Neuronal stem cell (in vitro differentiated cells): ENCODE results near the gene SCARF2.
A peak's percentile ranks its signal among the peaks of the same experiment; 100 is the strongest.
"Not testable (repeated sequence)": the region's sequence is repeated elsewhere in the genome, so short reads cannot be mapped to it uniquely, and the experiment has no call there.

Source experiments
- DNase-seq: peaks from one replicate; pipeline ENCODE4 v3.0.0-alpha.2; 2013; ENCODE audit warnings: low spot score
- H2AFZ ChIP-seq: one replicate; pipeline ENCODE4 v1.6.1; 2013; ENCODE audit warnings: mild to moderate bottlenecking, low read length, inconsistent platforms
- H2AK5ac ChIP-seq: 2 replicates; pipeline ENCODE4 v1.6.1; 2013; ENCODE audit warnings: low read depth, mild to moderate bottlenecking, inconsistent platforms, low read length, moderate library complexity, mixed read lengths
- H2BK120ac ChIP-seq: 2 replicates; pipeline ENCODE4 v1.6.1; 2013; ENCODE audit warnings: low read depth, mild to moderate bottlenecking, inconsistent platforms, low read length, moderate library complexity, mixed read lengths
- H2BK12ac ChIP-seq: one replicate; pipeline ENCODE4 v1.6.1; 2013; ENCODE audit warnings: low read length, inconsistent platforms
- H2BK15ac ChIP-seq: 2 replicates; pipeline ENCODE4 v1.6.1; 2013; ENCODE audit warnings: mild to moderate bottlenecking, low read length, inconsistent platforms, mixed read lengths
- H2BK5ac ChIP-seq: one replicate; pipeline ENCODE4 v1.6.1; 2013; ENCODE audit warnings: inconsistent platforms, mild to moderate bottlenecking, low read length, moderate library complexity
- H3K14ac ChIP-seq: one replicate; pipeline ENCODE4 v1.6.1; 2013; ENCODE audit warnings: low read length, inconsistent platforms
- H3K18ac ChIP-seq: 2 replicates; pipeline ENCODE4 v1.6.1; 2013; ENCODE audit warnings: low read length, inconsistent platforms
- H3K23ac ChIP-seq: 2 replicates; pipeline ENCODE4 v1.6.1; 2013; ENCODE audit warnings: low read depth, mild to moderate bottlenecking, mixed read lengths, low read length, inconsistent platforms; ENCODE audit not compliant: poor library complexity
- H3K27ac ChIP-seq: replicated peaks from 3 replicates; pipeline ENCODE4 v1.5.1; 2013; ENCODE audit warnings: low read length, inconsistent platforms
- H3K27me3 ChIP-seq, 3 experiments: 2 replicates each; pipeline ENCODE4 v1.6.1; 2013; ENCODE audit warnings: low read length in 3 of 3, mild to moderate bottlenecking in 2 of 3, inconsistent platforms in 1 of 3, low read depth in 1 of 3, mixed read lengths in 1 of 3, moderate library complexity in 1 of 3; ENCODE audit not compliant: control insufficient read depth in 3 of 3, insufficient read depth in 3 of 3
- H3K36me3 ChIP-seq, 2 donors: replicated peaks in 1 of 2; 2 replicates each; pipeline ENCODE4 v1.6.1; 2013; ENCODE audit warnings: low read length in 2 of 2; ENCODE audit not compliant: control insufficient read depth in 2 of 2, insufficient read depth in 2 of 2
- H3K4ac ChIP-seq: 2 replicates; pipeline ENCODE4 v1.6.1; 2013; ENCODE audit warnings: inconsistent platforms, mild to moderate bottlenecking, low read length, moderate library complexity
- H3K4me1 ChIP-seq, 2 donors: 1 replicate in 1 of 2; 2 replicates in 1 of 2; pipeline ENCODE4 v1.6.1; 2013; ENCODE audit warnings: low read length in 2 of 2, low read depth in 1 of 2; ENCODE audit not compliant: control insufficient read depth in 2 of 2, insufficient read depth in 1 of 2
- H3K4me2 ChIP-seq: one replicate; pipeline ENCODE4 v1.6.1; 2013; ENCODE audit warnings: mild to moderate bottlenecking, low read length, inconsistent platforms; ENCODE audit not compliant: insufficient read depth, poor library complexity, severe bottlenecking
- H3K4me3 ChIP-seq, 2 donors: 2 replicates each; pipeline ENCODE4 v1.5.1; 2013; ENCODE audit warnings: low read length in 2 of 2, mild to moderate bottlenecking in 2 of 2, inconsistent platforms in 1 of 2, moderate library complexity in 1 of 2
- H3K79me1 ChIP-seq: one replicate; pipeline ENCODE4 v1.6.1; 2013; ENCODE audit warnings: low read depth, mild to moderate bottlenecking, inconsistent platforms, low read length, moderate library complexity
- H3K9ac ChIP-seq: one replicate; pipeline ENCODE4 v1.6.1; 2013; ENCODE audit warnings: mild to moderate bottlenecking, low read depth, low read length, inconsistent platforms; ENCODE audit not compliant: poor library complexity
- H3K9me3 ChIP-seq, 2 donors: replicated peaks in 1 of 2; 2 replicates each; pipeline versions ENCODE3 to v1.6.1; 2013; ENCODE audit warnings: low read length in 2 of 2, mild to moderate bottlenecking in 2 of 2, inconsistent platforms in 1 of 2, low read depth in 1 of 2, mixed read lengths in 1 of 2, moderate library complexity in 1 of 2; ENCODE audit not compliant: control insufficient read depth in 2 of 2, insufficient read depth in 1 of 2
- H4K8ac ChIP-seq: one replicate; pipeline ENCODE4 v1.6.1; 2013; ENCODE audit warnings: low read depth, mild to moderate bottlenecking, inconsistent platforms, low read length, moderate library complexity
- H4K91ac ChIP-seq: one replicate; pipeline ENCODE4 v1.6.1; 2013; ENCODE audit warnings: low read length, low read depth, mild to moderate bottlenecking, inconsistent platforms; ENCODE audit not compliant: poor library complexity
- WGBS, 2 donors: extraction: QIAGEN DNeasy Blood & Tissue Kit; methylation state at CpG; one replicate each; pipeline ENCODE4 v1.1.7; 2013; ENCODE audit warnings: missing lambda C conversion rate in 2 of 2, mixed read lengths in 1 of 2; ENCODE audit not compliant: insufficient read length in 2 of 2, insufficient replicate concordance in 1 of 2; ENCODE audit errors: extremely low coverage in 2 of 2; 5-methylcytosine and 5-hydroxymethylcytosine counted together

SCARF2 gene

GRCh38 chr22:20413217-20414058 lies 24.2 kb downstream of the SCARF2 start:
- H3K9me3 ChIP-seq = no peaks in the 10 kb centered on the region
- no CpG with 5 or more reads among the region's 9 CpGs for WGBS, 2 donors
- no peaks in the 10 kb centered on the region for H3K27me3 ChIP-seq

GRCh38 chr22:20412474-20413216 lies 25.0 kb downstream of the SCARF2 start:
- H3K9me3 ChIP-seq = no peaks in the 10 kb centered on the region
- DNase-seq = no peak
- peaks cover 4 to 13% of the 10 kb centered on the region in 2 donors for H3K36me3 ChIP-seq
- no peak overlapping the region for H3K23ac ChIP-seq
- no peak overlapping the region for H4K91ac ChIP-seq
- no CpG with 5 or more reads among the region's 10 CpGs for WGBS, 2 donors
- no peak overlapping the region for H4K8ac ChIP-seq
- H2AFZ ChIP-seq = peak overlapping the region; percentile 68
- peaks cover 2 to 11% of the 10 kb centered on the region in 2 donors for H3K4me1 ChIP-seq
- H3K4me2 ChIP-seq = no peak overlapping the region
- no peak overlapping the region for H3K9ac ChIP-seq
- no peak overlapping the region for H3K14ac ChIP-seq
- no peak overlapping the region for H3K4me3 ChIP-seq
- no peaks in the 10 kb centered on the region for H3K27me3 ChIP-seq
- no peak overlapping the region for H2BK12ac ChIP-seq
- no peak overlapping the region for H2BK120ac ChIP-seq
- H3K27ac ChIP-seq = no peak overlapping the region
- H2AK5ac ChIP-seq = no peak overlapping the region
- no peak overlapping the region for H2BK15ac ChIP-seq
- no peak overlapping the region for H3K4ac ChIP-seq
- H3K18ac ChIP-seq = no peak overlapping the region
- H2BK5ac ChIP-seq = no peak overlapping the region
- H3K79me1 ChIP-seq = peaks cover 2% of the 10 kb centered on the region

More at GRCh38 chr22:20413217-20414058, 24.2 kb downstream of the SCARF2 start:
- Histone ChIP-seq H4K8ac (no peak overlapping the region), H2BK120ac (no peak overlapping the region), H3K4me2 (no peak overlapping the region), H3K4me3 (no peak overlapping the region), H2AK5ac (no peak overlapping the region), H2AFZ (no peak overlapping the region), H3K36me3 (peaks cover 0 to 6% of the 10 kb centered on the region in 2 donors), H3K14ac (no peak overlapping the region), H2BK15ac (no peak overlapping the region), H3K79me1 (no peaks in the 10 kb centered on the region), H4K91ac (no peak overlapping the region), H2BK12ac (no peak overlapping the region), H3K18ac (no peak overlapping the region), H3K23ac (no peak overlapping the region), H3K9ac (no peak overlapping the region), H2BK5ac (no peak overlapping the region), H3K4me1 (peaks cover 2 to 11% of the 10 kb centered on the region in 2 donors), H3K27ac (no peak overlapping the region), H3K4ac (no peak overlapping the region)
- DNase-seq = no peak

DNA sequence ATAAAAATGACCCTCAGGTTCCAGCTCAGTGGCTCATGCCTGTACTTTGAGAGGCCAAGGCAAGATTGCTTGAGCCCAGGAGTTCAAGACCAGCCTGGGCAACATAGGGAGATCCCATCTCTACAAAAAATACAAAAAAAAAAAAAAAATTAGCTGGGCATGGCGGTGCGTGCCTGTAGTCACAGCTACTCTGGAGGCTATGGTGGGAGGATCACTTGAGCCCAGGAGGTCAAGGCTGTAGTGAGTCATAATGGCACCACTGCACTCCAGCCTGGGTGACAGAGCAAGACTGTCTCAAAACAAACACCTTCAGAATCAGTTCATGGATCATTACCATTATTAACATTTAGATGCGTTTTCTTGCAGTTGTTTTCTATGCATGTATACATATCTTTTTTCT lies 28.2 kb downstream of the SCARF2 start:
- no CpG with 5 or more reads among the region's 3 CpGs for WGBS, 2 donors
- H3K14ac ChIP-seq, H3K79me1 ChIP-seq, H2BK120ac ChIP-seq, DNase-seq, H2AK5ac ChIP-seq, H3K9me3 ChIP-seq, H4K8ac ChIP-seq, H2BK15ac ChIP-seq, H3K4ac ChIP-seq, H3K23ac ChIP-seq, H2AFZ ChIP-seq, H2BK12ac ChIP-seq, H3K27me3 ChIP-seq, H3K4me2 ChIP-seq, H3K18ac ChIP-seq, H3K27ac ChIP-seq, H2BK5ac ChIP-seq, H3K9ac ChIP-seq, H3K4me3 ChIP-seq, H4K91ac ChIP-seq: not testable (repeated sequence)
- Histone ChIP-seq H3K4me1 (peaks cover 2 to 11% of the 10 kb centered on the region in 2 donors), H3K36me3 (peaks cover 21 to 46% of the 10 kb centered on the region in 2 donors)

GRCh38 chr22:20408891-20409290 lies 28.7 kb downstream of the SCARF2 start:
- no peak overlapping the region for H2BK5ac ChIP-seq
- no peak overlapping the region for H2BK15ac ChIP-seq
- no peak overlapping the region for H3K23ac ChIP-seq
- H3K9me3 ChIP-seq = no peaks in the 10 kb centered on the region
- no CpG with 5 or more reads among the region's 4 CpGs for WGBS, 2 donors
- H2AFZ ChIP-seq = no peak overlapping the region
- H3K9ac ChIP-seq = no peak overlapping the region
- H2BK12ac ChIP-seq = no peak overlapping the region
- no peaks in the 10 kb centered on the region for H3K27me3 ChIP-seq
- no peak overlapping the region for H3K27ac ChIP-seq
- no peak overlapping the region for H3K14ac ChIP-seq
- peaks cover 6% of the 10 kb centered on the region for H3K79me1 ChIP-seq
- H3K36me3 ChIP-seq = peaks cover 22 to 51% of the 10 kb centered on the region in 2 donors
- DNase-seq = no peak
- no peak overlapping the region for H3K4me2 ChIP-seq
- no peak overlapping the region for H3K4ac ChIP-seq
- H4K91ac ChIP-seq = no peak overlapping the region
- no peak overlapping the region for H2BK120ac ChIP-seq
- H4K8ac ChIP-seq = no peak overlapping the region
- H3K4me1 ChIP-seq = peaks cover 2 to 11% of the 10 kb centered on the region in 2 donors
- no peak overlapping the region for H3K4me3 ChIP-seq
- no peak overlapping the region for H2AK5ac ChIP-seq
- H3K18ac ChIP-seq = no peak overlapping the region
